SK-N-SH (cell line): ENCODE data around the gene AMELX.

ENCODE experiments used
- CHD2 ChIP-seq: fragments of 150-350 bp; IDR thresholded peaks from 2 replicates; pipeline ENCODE4 v1.6.1; 2018; ENCODE audit warnings: low read length; ENCODE audit not compliant: partially characterized antibody
- CTCF ChIP-seq: fragments of 200-600 bp; sonication (generic); IDR thresholded peaks from 2 replicates; pipeline ENCODE4 v1.6.1; 2017; ENCODE audit warnings: antibody characterized with exemption, mild to moderate bottlenecking, moderate library complexity
- EP300 ChIP-seq, 2 experiments: IDR thresholded peaks; 2 replicates each; pipeline versions ENCODE4 v1.4.0 to v1.6.1; 2012; ENCODE audit warnings: borderline replicate concordance in 1 of 2, low read depth in 1 of 2, low read length in 1 of 2
- EZH2phosphoT487 ChIP-seq: fragments of 200-600 bp; sonication (generic); IDR thresholded peaks from 2 replicates; pipeline ENCODE4 v1.6.1; 2017; ENCODE audit warnings: low read depth, mixed run types, mild to moderate bottlenecking, antibody characterized with exemption, moderate library complexity, borderline replicate concordance
- JUND ChIP-seq: IDR thresholded peaks from 2 replicates; pipeline ENCODE4 v1.4.0; 2012
- MXI1 ChIP-seq: IDR thresholded peaks from 2 replicates; pipeline ENCODE4 v1.6.1; 2012; ENCODE audit warnings: mild to moderate bottlenecking, low read depth, low read length, improper control_type of control experiment
- NRF1 ChIP-seq: IDR thresholded peaks from 2 replicates; pipeline ENCODE4 v1.6.1; 2012; ENCODE audit warnings: low read depth, mild to moderate bottlenecking, low read length
- PBX3 ChIP-seq: IDR thresholded peaks from 2 replicates; pipeline ENCODE4; 2012
- POLR2AphosphoS5 ChIP-seq: IDR thresholded peaks from 2 replicates; pipeline ENCODE4 v1.6.1; 2012; ENCODE audit warnings: low read depth, low read length
- RFX5 ChIP-seq: IDR thresholded peaks from 2 replicates; pipeline ENCODE4 v1.6.1; 2012; ENCODE audit warnings: mild to moderate bottlenecking, improper control_type of control experiment, low read length
- RXRA ChIP-seq: IDR thresholded peaks from 2 replicates; pipeline ENCODE4 v1.4.0; 2012; ENCODE audit warnings: low read depth, mild to moderate bottlenecking, borderline replicate concordance
- SMC3 ChIP-seq: IDR thresholded peaks from 2 replicates; pipeline ENCODE4 v1.6.1; 2012; ENCODE audit warnings: low read depth, low read length, improper control_type of control experiment
- TAF1 ChIP-seq: IDR thresholded peaks from 2 replicates; pipeline ENCODE4 v1.6.1; 2012; ENCODE audit warnings: low read depth, mild to moderate bottlenecking, low read length, moderate library complexity, borderline replicate concordance
- YY1 ChIP-seq: IDR thresholded peaks from 2 replicates; pipeline ENCODE4 v1.4.0; 2012; ENCODE audit warnings: low read depth, mild to moderate bottlenecking

- TF ChIP-seq CTCF (no peak), RXRA (no peak), PBX3 (no peak), RFX5 (no peak), EP300 (IDR thresholded peaks at IDR 0.05; ENCODE audit: borderline replicate concordance in 1 of 2, low read depth in 1 of 2, low read length in 1 of 2) (no peak), YY1 (no peak), TAF1 (no peak), MXI1 (no peak), SMC3 (no peak), POLR2AphosphoS5 (no peak), JUND (no peak), NRF1 (no peak), CHD2 (no peak), EZH2phosphoT487 (no peak)
Observed at GRCh38 chrX:11342673-11343072, 49.5 kb downstream of the AMELX start.
